Left ventricle myocardium inferior (tissue), 1 donor: ENCODE data around the gene BMX. TPM values are rescaled to one million over a fixed set of nuclear protein-coding genes. Genes with fewer than 3 reads are reported as not detected.

ENCODE experiments used
- DNase-seq: peaks from one replicate; pipeline ENCODE4 v3.0.0-alpha.2; 2020
- H3K27ac ChIP-seq: fragments of 200-600 bp; replicated peaks from 2 replicates; pipeline ENCODE4 v1.8.0; 2021
- H3K27me3 ChIP-seq: fragments of 200-600 bp; 2 replicates; pipeline ENCODE4 v1.8.0; 2021; ENCODE audit warnings: low read depth
- H3K36me3 ChIP-seq: fragments of 200-600 bp; 2 replicates; pipeline ENCODE4 v1.8.0; 2021
- H3K4me1 ChIP-seq: fragments of 200-600 bp; 2 replicates; pipeline ENCODE4 v1.8.0; 2021
- H3K4me3 ChIP-seq: fragments of 200-600 bp; 2 replicates; pipeline ENCODE4 v1.8.0; 2021; ENCODE audit warnings: mild to moderate bottlenecking, moderate library complexity
- H3K9me3 ChIP-seq: fragments of 200-600 bp; replicated peaks from 2 replicates; pipeline ENCODE4 v1.8.0; 2021
- CTCF ChIP-seq: fragments of 200-600 bp; IDR thresholded peaks from 2 replicates; pipeline ENCODE4 v1.8.0; 2021; ENCODE audit warnings: antibody characterized with exemption, mild to moderate bottlenecking, borderline replicate concordance
- intact Hi-C: fragments of 100-400 bp; cut with micrococcal nuclease; formaldehyde crosslinking; loops from one replicate; pipeline ENCODE4 v1.11.0; 2022
- total RNA-seq: library from RNA; stranded (reverse); fragmentation: NEBNext Ultra II Directional; extraction: Animal tissue kit (Norgen Biotek cat#: 25700); gene quantifications from one replicate; pipeline ENCODE4 v1.2.1, GENCODE V29; 2021
- donor health status: DM: no; HTN: yes; CAD: no; lungs with severe emphysema.

The BMX gene
- total RNA-seq, 1 donor from 2014 or later: 3.3 TPM

GRCh38 chrX:15501506-15501905 lies 899 bp downstream of the BMX start:
- Histone ChIP-seq H3K27me3 (no peaks in the 10 kb centered on the region), H3K4me3 (no peak overlapping the region), H3K9me3 (no peaks in the 10 kb centered on the region), H3K4me1 (no peaks in the 10 kb centered on the region), H3K36me3 (no peaks in the 10 kb centered on the region), H3K27ac (no peak overlapping the region)
- no peak for TF ChIP-seq CTCF
- intact Hi-C loops: no loop called here
- no peak for DNase-seq

- intact Hi-C loops: no loop called here
- no peak for DNase-seq
- no peaks in the 10 kb centered on the region for H3K4me1 ChIP-seq
- no peak for TF ChIP-seq CTCF
- H3K36me3 ChIP-seq: no peaks in the 10 kb centered on the region
- H3K4me3 ChIP-seq: no peak overlapping the region
- no peaks in the 10 kb centered on the region for H3K27me3 ChIP-seq
- H3K9me3 ChIP-seq: no peaks in the 10 kb centered on the region
- no peak overlapping the region for H3K27ac ChIP-seq
These were observed 4.1 kb downstream of the BMX start for GRCh38 chrX:15504661-15505060.

- no peak for TF ChIP-seq CTCF
- no peak overlapping the region for H3K27ac ChIP-seq
- no peak for DNase-seq
- no peaks in the 10 kb centered on the region for H3K4me1 ChIP-seq
- H3K4me3 ChIP-seq: no peak overlapping the region
- H3K9me3 ChIP-seq: no peaks in the 10 kb centered on the region
- H3K27me3 ChIP-seq: no peaks in the 10 kb centered on the region
- no peaks in the 10 kb centered on the region for H3K36me3 ChIP-seq
- intact Hi-C loops: no loop called here
These were observed 4.5 kb downstream of the BMX start for GRCh38 chrX:15505101-15505500.

GRCh38 chrX:15507005-15507404 lies 6.4 kb downstream of the BMX start:
- DNase-seq: no peak
- no peak for TF ChIP-seq CTCF
- Histone ChIP-seq H3K9me3 (no peaks in the 10 kb centered on the region), H3K36me3 (no peaks in the 10 kb centered on the region), H3K27ac (no peak overlapping the region), H3K4me1 (no peaks in the 10 kb centered on the region), H3K27me3 (no peaks in the 10 kb centered on the region), H3K4me3 (no peak overlapping the region)
- intact Hi-C loops: no loop called here

- no peaks in the 10 kb centered on the region for H3K27me3 ChIP-seq
- no peak overlapping the region for H3K27ac ChIP-seq
- no peaks in the 10 kb centered on the region for H3K9me3 ChIP-seq
- no peak overlapping the region for H3K4me3 ChIP-seq
- intact Hi-C loops: no loop called here
- no peaks in the 10 kb centered on the region for H3K36me3 ChIP-seq
- TF ChIP-seq CTCF: no peak
- DNase-seq: no peak
- H3K4me1 ChIP-seq: no peaks in the 10 kb centered on the region
These were observed 9.2 kb downstream of the BMX start for GRCh38 chrX:15509845-15510244.

- no peak for DNase-seq
- Histone ChIP-seq H3K27ac (no peak overlapping the region), H3K36me3 (no peaks in the 10 kb centered on the region), H3K4me1 (no peaks in the 10 kb centered on the region), H3K27me3 (no peaks in the 10 kb centered on the region), H3K9me3 (no peaks in the 10 kb centered on the region), H3K4me3 (no peak overlapping the region)
- TF ChIP-seq CTCF: no peak
- intact Hi-C loops: no loop called here
These were observed 11.0 kb downstream of the BMX start for GRCh38 chrX:15511563-15511962.
